Erythroblast (primary cell): ENCODE results near the gene ITCH.

ENCODE experiments used
- GATA1 ChIP-seq: IDR thresholded peaks from 2 replicates; pipeline ENCODE4 v1.6.1; 2011; ENCODE audit warnings: low read depth, mild to moderate bottlenecking, control low read depth, low read length, moderate library complexity
- POLR2A ChIP-seq: IDR thresholded peaks from 2 replicates; pipeline ENCODE4 v1.6.1; 2011; ENCODE audit warnings: mild to moderate bottlenecking, low read length

GRCh38 chr20:34420146-34420545 is 57.1 kb downstream of the ITCH start:
- TF ChIP-seq POLR2A (no peak), GATA1 (no peak)
